Transverse colon (tissue), 4 donors: ENCODE data around the gene NOXO1.
"Not testable (repeated sequence)": the region's sequence is repeated elsewhere in the genome, so short reads cannot be mapped to it uniquely, and the experiment has no call there.

ENCODE experiments used
- CTCF ChIP-seq, 5 experiments: fragments of 200-600 bp in 3 of 5; fragments of 450-650 bp in 2 of 5; sonication (generic) in 3 of 5; IDR thresholded peaks; 1 replicate in 2 of 5; 2 replicates in 3 of 5; pipeline ENCODE4 v1.5.1; 2016 to 2017; ENCODE audit warnings: antibody characterized with exemption in 5 of 5, inconsistent platforms in 3 of 5, mild to moderate bottlenecking in 2 of 5, moderate library complexity in 1 of 5
- EP300 ChIP-seq: sonication (generic); formaldehyde crosslinking; IDR thresholded peaks from one replicate; pipeline ENCODE4 v1.6.1; 2017; ENCODE audit warnings: antibody characterized with exemption, low read depth
- POLR2A ChIP-seq: fragments of 450-650 bp; IDR thresholded peaks from one replicate; pipeline ENCODE4 v1.6.1; 2016; ENCODE audit warnings: antibody characterized with exemption, mild to moderate bottlenecking, moderate library complexity
- POLR2AphosphoS5 ChIP-seq, 3 donors: sonication (generic); formaldehyde crosslinking; IDR thresholded peaks; one replicate each; pipeline ENCODE4 v1.6.1; 2016; ENCODE audit warnings: antibody characterized with exemption in 3 of 3

- TF ChIP-seq CTCF (IDR thresholded peaks at IDR 0.05); POLR2A; EP300; POLR2AphosphoS5 (IDR thresholded peaks at IDR 0.05): not testable (repeated sequence)
Observed at GRCh38 chr16:1958143-1958491, 23.2 kb downstream of the NOXO1 start.
